Activated T-helper 2 cell treated with anti-CD3 and anti-CD28 coated beads, Interferon-gamma antibody, Interleukin-2, Interleukin-4, amounts not matched to agents 10 μg/mL and 5 μg/mL and 100 μg/mL, durations not matched to agents 14 hours and 24 hours and 36 hours (primary cell): ENCODE data around the gene SLC35F6. TPM values are rescaled to one million over a fixed set of nuclear protein-coding genes. Genes with fewer than 3 reads are reported as not detected.
A peak's percentile ranks its signal among the peaks of the same experiment; 100 is the strongest.

Experiments
- DNase-seq: peaks from one replicate; pipeline ENCODE4 v3.0.0; 2021; ENCODE audit warnings: low spot score
- H3K27ac Mint-ChIP-seq: one replicate; pipeline ENCODE4 v1.8.0; 2021; ENCODE audit warnings: mixed read lengths
- H3K27me3 Mint-ChIP-seq: one replicate; pipeline ENCODE4 v1.8.0; 2021; ENCODE audit warnings: low read depth, mixed read lengths
- H3K36me3 Mint-ChIP-seq: one replicate; pipeline ENCODE4 v1.8.0; 2021; ENCODE audit warnings: low read depth, mixed read lengths
- H3K4me1 Mint-ChIP-seq: one replicate; pipeline ENCODE4 v1.8.0; 2021; ENCODE audit warnings: low read depth, mixed read lengths
- H3K4me3 Mint-ChIP-seq: one replicate; pipeline ENCODE4 v1.8.0; 2021; ENCODE audit warnings: low read depth, mild to moderate bottlenecking, moderate library complexity, mixed read lengths
- H3K9me3 Mint-ChIP-seq: one replicate; pipeline ENCODE4 v1.8.0; 2021; ENCODE audit warnings: mixed read lengths
- intact Hi-C: fragments of 100-400 bp; cut with micrococcal nuclease; formaldehyde crosslinking; loops from one replicate; pipeline ENCODE4 v1.15.1; 2023
- total RNA-seq: library from RNA; stranded (reverse); gene quantifications from 2 replicates; pipeline ENCODE4 v1.2.3, GENCODE V29; 2022

The SLC35F6 gene
- total RNA-seq = 11.1 and 11.8 TPM in 2 replicates

GRCh38 chr2:26764078-26764887 lies at the start of gene SLC35F6:
TSS of gene SLC35F6 (plus strand) at chr2:26764284. CDS start at chr2:26764350, 66 bp downstream.
- peak; percentile 77 for DNase-seq
- H3K36me3 Mint-ChIP-seq = peaks cover 4% of the 10 kb centered on the region
- no peaks in the 10 kb centered on the region for H3K9me3 Mint-ChIP-seq
- H3K27me3 Mint-ChIP-seq = peaks cover 3% of the 10 kb centered on the region
- peak within 1 kb of the TSS; percentile 90 for H3K4me3 Mint-ChIP-seq
- intact Hi-C loops = loop anchor here (1.0 kb wide), 1 partner anchor 21 kb away; no protein-coding TSS in a partner anchor
- H3K27ac Mint-ChIP-seq = peak within 1 kb of the TSS; percentile 68
- peaks cover 23% of the 10 kb centered on the region for H3K4me1 Mint-ChIP-seq

DNA sequence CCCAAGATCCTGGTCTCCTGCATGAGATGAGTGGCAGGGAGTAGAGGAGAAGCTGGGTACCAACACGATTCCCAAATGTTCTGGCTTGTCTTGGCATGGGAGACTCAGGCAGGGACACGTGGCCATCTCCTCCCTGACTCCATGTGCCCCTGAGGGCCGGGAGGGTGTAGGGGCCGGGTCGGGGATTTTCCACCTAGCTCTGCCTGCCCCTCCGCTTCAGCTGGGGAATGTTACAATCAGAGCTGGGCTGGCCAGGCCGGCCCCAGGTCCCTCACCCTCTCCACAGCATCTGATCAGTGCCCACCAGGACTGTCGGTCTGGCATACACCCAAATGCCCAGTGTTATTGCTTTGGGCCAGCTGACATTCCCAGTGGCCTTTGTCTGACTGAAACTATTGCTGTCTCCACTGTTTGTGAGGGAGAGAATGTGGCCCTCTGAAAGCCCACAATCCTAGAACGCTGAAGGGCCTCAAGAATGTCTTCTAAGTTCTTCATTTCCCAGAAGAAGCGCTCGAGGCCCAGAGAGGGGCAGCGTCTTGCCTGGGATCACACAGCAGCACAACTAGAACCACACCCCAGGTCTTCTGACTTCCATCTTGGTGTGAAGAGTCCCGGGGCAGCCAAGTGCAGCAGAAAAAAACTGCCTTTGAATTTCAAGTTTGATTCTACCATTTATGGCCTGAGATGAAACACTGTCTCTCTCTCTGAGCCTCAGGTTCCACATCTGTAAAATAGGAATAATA lies 48.4 kb upstream of the SLC35F6 start:
- H3K36me3 Mint-ChIP-seq = no peaks in the 10 kb centered on the region
- no peak for DNase-seq
- intact Hi-C loops = no loop called here
- H3K27ac Mint-ChIP-seq = no peak overlapping the region
- no peaks in the 10 kb centered on the region for H3K27me3 Mint-ChIP-seq
- H3K9me3 Mint-ChIP-seq = no peaks in the 10 kb centered on the region
- H3K4me1 Mint-ChIP-seq = no peaks in the 10 kb centered on the region
- H3K4me3 Mint-ChIP-seq = no peak overlapping the region

DNA sequence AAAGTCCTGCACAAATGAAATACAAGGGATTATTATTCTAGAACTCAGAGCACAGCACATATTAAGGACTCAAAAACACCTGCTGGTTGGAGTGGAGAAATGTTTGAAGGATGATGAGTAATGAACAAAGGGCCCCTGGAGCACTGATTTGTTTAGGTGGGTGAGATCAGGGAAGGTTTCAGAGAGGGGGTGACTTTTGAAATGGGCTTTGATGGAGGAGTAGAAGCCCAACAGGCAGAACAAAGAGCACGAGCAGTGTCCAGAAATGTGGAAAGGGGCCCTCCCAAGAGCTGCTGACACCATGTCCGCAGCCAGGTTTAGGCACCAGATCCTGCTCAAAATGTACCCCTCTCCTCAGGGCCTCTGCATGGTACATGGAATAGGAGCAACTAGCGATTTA lies 47.7 kb upstream of the SLC35F6 start:
- intact Hi-C loops = no loop called here
- H3K27ac Mint-ChIP-seq = no peak overlapping the region
- H3K9me3 Mint-ChIP-seq = no peaks in the 10 kb centered on the region
- no peaks in the 10 kb centered on the region for H3K36me3 Mint-ChIP-seq
- H3K27me3 Mint-ChIP-seq = no peaks in the 10 kb centered on the region
- no peak overlapping the region for H3K4me3 Mint-ChIP-seq
- no peak for DNase-seq
- H3K4me1 Mint-ChIP-seq = no peaks in the 10 kb centered on the region

- no peak overlapping the region for H3K27ac Mint-ChIP-seq
- no peak overlapping the region for H3K4me3 Mint-ChIP-seq
- DNase-seq = no peak
- H3K27me3 Mint-ChIP-seq = no peaks in the 10 kb centered on the region
- no peaks in the 10 kb centered on the region for H3K4me1 Mint-ChIP-seq
- H3K9me3 Mint-ChIP-seq = no peaks in the 10 kb centered on the region
- no peaks in the 10 kb centered on the region for H3K36me3 Mint-ChIP-seq
- intact Hi-C loops = no loop called here
These were observed 47.3 kb upstream of the SLC35F6 start for GRCh38 chr2:26716769-26717168.

DNA sequence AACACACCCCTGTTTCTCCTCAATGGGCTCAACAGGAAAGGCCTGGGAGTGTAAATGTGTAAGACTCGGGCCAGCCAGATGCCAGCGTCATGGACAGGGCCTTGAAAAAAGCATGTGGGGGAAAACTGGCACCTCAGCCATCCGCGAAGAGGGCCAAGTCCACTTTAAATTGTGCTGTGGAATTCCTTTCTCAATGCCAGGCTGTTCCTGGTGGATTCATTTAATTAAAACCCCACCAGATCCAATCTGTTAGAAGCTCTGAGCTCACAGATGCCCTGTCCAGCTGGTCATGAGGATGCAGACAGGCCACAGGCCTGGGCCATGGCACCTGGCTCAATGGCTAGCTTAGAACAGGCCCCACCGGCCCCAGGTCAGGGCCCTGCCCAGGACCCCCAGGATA lies 46.7 kb upstream of the SLC35F6 start:
- no peak overlapping the region for H3K27ac Mint-ChIP-seq
- no peaks in the 10 kb centered on the region for H3K27me3 Mint-ChIP-seq
- no peak for DNase-seq
- intact Hi-C loops = no loop called here
- no peak overlapping the region for H3K4me3 Mint-ChIP-seq
- H3K9me3 Mint-ChIP-seq = no peaks in the 10 kb centered on the region
- H3K4me1 Mint-ChIP-seq = no peaks in the 10 kb centered on the region
- no peaks in the 10 kb centered on the region for H3K36me3 Mint-ChIP-seq

DNA sequence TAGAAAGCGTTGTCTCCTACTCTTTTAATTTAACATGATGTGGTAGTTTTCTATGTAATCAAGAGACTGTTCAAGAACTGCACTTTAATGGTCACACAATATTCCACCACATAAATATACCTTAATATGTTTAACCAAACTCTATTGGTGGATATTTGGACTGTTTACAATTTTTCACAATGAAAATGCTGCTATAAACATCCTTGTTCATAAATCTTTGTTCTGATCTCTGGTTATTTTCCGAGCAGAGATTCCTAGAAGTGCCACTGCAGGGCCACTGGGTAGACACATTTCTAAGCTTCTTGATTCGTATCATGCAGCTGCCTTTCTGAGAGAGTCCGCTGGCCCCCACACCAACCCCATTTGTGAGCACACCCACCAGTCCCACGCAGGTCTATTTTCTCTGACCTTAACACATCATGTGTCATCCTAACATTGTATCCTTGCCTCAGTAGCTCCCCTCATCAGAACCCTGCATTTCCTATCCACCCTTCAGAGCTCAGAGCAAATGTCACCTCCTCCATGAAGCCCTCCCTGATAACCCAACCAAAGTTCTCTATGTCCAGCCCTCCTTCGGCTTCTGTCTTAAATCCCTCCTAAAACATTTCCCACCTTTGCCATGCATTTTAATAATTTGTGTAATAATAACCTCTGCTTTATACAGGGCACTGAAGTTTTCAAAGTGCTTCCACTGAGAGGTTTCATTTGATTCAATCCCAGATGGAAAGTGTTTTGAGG lies 45.0 kb upstream of the SLC35F6 start:
- H3K27ac Mint-ChIP-seq = no peak overlapping the region
- no peaks in the 10 kb centered on the region for H3K27me3 Mint-ChIP-seq
- DNase-seq = no peak
- no peaks in the 10 kb centered on the region for H3K4me1 Mint-ChIP-seq
- no peaks in the 10 kb centered on the region for H3K36me3 Mint-ChIP-seq
- H3K9me3 Mint-ChIP-seq = no peaks in the 10 kb centered on the region
- no peak overlapping the region for H3K4me3 Mint-ChIP-seq
- intact Hi-C loops = no loop called here

DNA sequence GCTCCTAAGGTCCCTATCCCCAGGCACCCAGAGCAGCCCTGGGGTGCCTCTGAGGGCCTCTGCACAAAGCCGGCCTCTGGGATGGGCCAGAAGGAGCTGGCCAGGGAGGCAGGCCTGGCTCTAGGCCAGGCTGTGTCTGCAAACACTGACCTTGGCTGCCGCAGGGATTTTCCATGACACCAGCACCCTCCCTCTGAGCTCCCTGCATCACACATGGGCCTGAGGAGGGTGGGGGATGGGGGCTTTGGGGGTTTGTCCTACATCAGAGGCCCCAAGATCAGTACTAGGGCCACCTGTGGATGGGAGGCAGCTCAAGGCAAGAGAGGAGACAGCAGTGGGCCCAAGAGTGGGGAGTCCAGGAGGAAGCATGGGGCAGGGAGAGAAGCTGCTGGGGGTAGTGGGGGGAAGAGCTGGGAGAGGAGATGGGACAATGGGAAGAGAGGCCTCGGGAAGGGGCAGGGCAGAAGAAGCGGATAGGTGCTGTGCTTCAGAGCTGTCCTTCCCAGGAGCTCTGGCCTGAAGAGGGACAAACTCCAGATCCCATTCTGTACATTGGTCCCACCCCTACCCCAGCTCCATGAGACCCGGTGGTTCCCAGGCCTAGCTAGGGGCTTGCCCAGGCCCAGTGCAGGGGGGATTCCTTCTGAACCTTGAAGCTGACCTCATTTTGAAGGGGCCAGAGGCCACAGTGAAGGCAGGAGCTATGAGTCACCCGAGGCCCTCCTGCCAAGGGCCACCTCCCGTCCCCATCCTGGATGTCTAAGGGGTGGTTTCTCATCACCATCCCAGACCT lies 43.6 kb upstream of the SLC35F6 start:
- Mint-ChIP-seq H3K27ac (no peak overlapping the region), H3K4me3 (no peak overlapping the region), H3K9me3 (no peaks in the 10 kb centered on the region), H3K36me3 (no peaks in the 10 kb centered on the region), H3K27me3 (no peaks in the 10 kb centered on the region), H3K4me1 (no peaks in the 10 kb centered on the region)
- no peak for DNase-seq
- intact Hi-C loops = no loop called here

DNA sequence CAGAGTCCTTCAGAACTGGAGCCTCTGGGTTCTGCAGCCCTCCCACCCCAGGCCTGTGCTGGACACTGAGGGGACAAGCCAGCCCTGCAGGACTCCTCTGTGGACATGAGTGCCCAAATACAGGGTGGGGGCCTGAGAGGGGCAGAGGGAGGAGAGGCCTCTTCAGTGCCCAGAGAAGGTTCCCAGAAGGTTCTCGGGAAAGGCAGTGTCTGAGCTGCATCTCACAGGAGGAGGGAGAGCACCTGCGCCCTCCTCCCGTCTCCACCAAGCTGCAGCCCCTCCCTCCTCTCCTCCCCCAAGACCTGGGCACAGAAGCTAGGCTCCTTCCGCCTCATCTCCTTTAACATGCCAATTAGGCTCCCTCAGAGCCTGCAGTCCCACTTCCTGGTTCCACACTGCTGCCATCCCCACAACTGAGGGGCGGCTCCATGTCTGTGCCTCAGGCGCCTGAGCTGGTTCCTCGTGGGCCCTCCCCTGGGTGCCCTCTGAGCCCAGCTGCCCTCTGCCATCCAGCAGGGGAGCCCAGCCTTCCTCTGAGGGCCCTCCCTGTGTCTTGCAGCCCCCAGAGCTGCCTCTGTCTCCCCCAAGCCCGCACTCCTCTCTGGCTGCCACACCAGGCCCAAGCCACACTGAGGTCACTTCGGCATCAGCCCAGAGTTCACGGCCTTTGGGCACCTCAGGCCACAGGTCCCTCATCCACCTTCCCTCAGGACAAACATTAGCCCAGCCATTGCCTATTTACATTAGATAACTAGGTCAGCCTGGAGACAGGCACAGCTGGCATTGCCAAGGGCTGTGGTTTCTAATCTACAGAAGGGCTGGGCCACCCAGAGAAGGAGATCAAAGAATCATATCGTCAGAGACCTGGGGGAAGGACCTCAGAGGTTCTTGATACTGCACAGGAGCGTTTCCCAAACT lies 42.7 kb upstream of the SLC35F6 start:
- no peak overlapping the region for H3K4me3 Mint-ChIP-seq
- no peak overlapping the region for H3K27ac Mint-ChIP-seq
- H3K27me3 Mint-ChIP-seq = no peaks in the 10 kb centered on the region
- H3K9me3 Mint-ChIP-seq = no peaks in the 10 kb centered on the region
- no peaks in the 10 kb centered on the region for H3K36me3 Mint-ChIP-seq
- no peaks in the 10 kb centered on the region for H3K4me1 Mint-ChIP-seq
- no peak for DNase-seq
- intact Hi-C loops = no loop called here

DNA sequence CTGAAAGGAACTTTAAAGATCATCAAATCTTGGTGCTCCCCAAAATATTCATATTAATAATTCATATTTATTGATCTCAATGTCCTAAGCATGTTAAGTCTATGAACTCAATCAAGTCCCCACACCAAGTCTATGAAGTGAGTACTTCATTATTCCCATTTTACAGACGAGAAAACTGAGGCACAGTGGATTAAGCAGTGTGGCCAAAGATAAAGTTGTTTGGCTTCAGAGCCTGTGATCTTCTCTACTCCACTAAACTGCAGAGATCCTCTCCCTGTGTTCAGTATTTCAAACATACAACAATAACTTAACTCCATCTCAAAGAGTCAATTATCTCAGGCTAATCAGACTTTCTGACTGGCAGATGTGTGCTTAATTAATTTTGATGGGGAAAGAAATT lies 41.8 kb upstream of the SLC35F6 start:
- Mint-ChIP-seq H3K27me3 (no peaks in the 10 kb centered on the region), H3K4me3 (no peak overlapping the region), H3K36me3 (no peaks in the 10 kb centered on the region), H3K4me1 (no peaks in the 10 kb centered on the region), H3K9me3 (no peaks in the 10 kb centered on the region), H3K27ac (no peak overlapping the region)
- no peak for DNase-seq
- intact Hi-C loops = no loop called here

GRCh38 chr2:26722911-26723310 lies 41.2 kb upstream of the SLC35F6 start:
- DNase-seq = no peak
- Mint-ChIP-seq H3K27ac (no peak overlapping the region), H3K27me3 (no peaks in the 10 kb centered on the region), H3K36me3 (no peaks in the 10 kb centered on the region), H3K9me3 (no peaks in the 10 kb centered on the region), H3K4me1 (no peaks in the 10 kb centered on the region), H3K4me3 (no peak overlapping the region)
- intact Hi-C loops = no loop called here

GRCh38 chr2:26723475-26723874 lies 40.6 kb upstream of the SLC35F6 start:
- H3K9me3 Mint-ChIP-seq = no peaks in the 10 kb centered on the region
- H3K36me3 Mint-ChIP-seq = no peaks in the 10 kb centered on the region
- intact Hi-C loops = no loop called here
- no peaks in the 10 kb centered on the region for H3K4me1 Mint-ChIP-seq
- no peak for DNase-seq
- H3K27me3 Mint-ChIP-seq = no peaks in the 10 kb centered on the region
- H3K4me3 Mint-ChIP-seq = no peak overlapping the region
- no peak overlapping the region for H3K27ac Mint-ChIP-seq
